ENCODE measurements around the gene ANKHD1. TPM values are rescaled to one million over a fixed set of nuclear protein-coding genes. Genes with fewer than 3 reads are reported as not detected.

The ANKHD1 gene
- total RNA-seq, 4 donors from 2014 or later: 106 to 200 (median 161) TPM

- H3K4me1 ChIP-seq: no peaks in the 10 kb centered on the region
- no peaks in the 10 kb centered on the region for H3K27me3 ChIP-seq
- H3K4me3 ChIP-seq: peak overlapping the region in 1 of 2 donors; percentile 11
- H3K9me3 ChIP-seq: no peaks in the 10 kb centered on the region
- TF ChIP-seq POLR2A (IDR thresholded peaks at IDR 0.05) (no peak), CTCF (IDR thresholded peaks at IDR 0.05) (peak; percentile 76 to 86 (median 78))
- no peak overlapping the region for H3K27ac ChIP-seq
- no peaks in the 10 kb centered on the region for H3K36me3 ChIP-seq
- intact Hi-C loops (cut with DNase I; ENCODE audit: low total_unique reads): no loop called here
- peak; percentile 58 to 72 for DNase-seq
These were observed 38.6 kb upstream of the ANKHD1 start for GRCh38 chr5:140362875-140363630.

GRCh38 chr5:140363631-140364471, 37.8 kb upstream of the ANKHD1 start:
- no peaks in the 10 kb centered on the region for H3K9me3 ChIP-seq
- H3K36me3 ChIP-seq: no peaks in the 10 kb centered on the region
- no peaks in the 10 kb centered on the region for H3K4me1 ChIP-seq
- DNase-seq: no peak
- intact Hi-C loops (cut with DNase I; ENCODE audit: low total_unique reads): no loop called here
- peak overlapping the region in 1 of 2 donors; percentile 11 for H3K4me3 ChIP-seq
- TF ChIP-seq POLR2A (IDR thresholded peaks at IDR 0.05) (no peak), CTCF (IDR thresholded peaks at IDR 0.05) (no peak)
- H3K27ac ChIP-seq: no peak overlapping the region
- no peaks in the 10 kb centered on the region for H3K27me3 ChIP-seq

- intact Hi-C loops (cut with DNase I; ENCODE audit: low total_unique reads): no loop called here
- Histone ChIP-seq H3K36me3 (no peaks in the 10 kb centered on the region), H3K4me3 (no peak overlapping the region)
These were observed 37.2 kb upstream of the ANKHD1 start for GRCh38 chr5:140364472-140364765.

GRCh38 chr5:140365282-140365681, 36.4 kb upstream of the ANKHD1 start:
- H3K27ac ChIP-seq: no peak overlapping the region
- no peaks in the 10 kb centered on the region for H3K9me3 ChIP-seq
- no peaks in the 10 kb centered on the region for H3K27me3 ChIP-seq
- H3K4me1 ChIP-seq: no peaks in the 10 kb centered on the region
- no peak for TF ChIP-seq CTCF (IDR thresholded peaks at IDR 0.05)
- TF ChIP-seq POLR2A (IDR thresholded peaks at IDR 0.05): no peak
- no peaks in the 10 kb centered on the region for H3K36me3 ChIP-seq
- no peak for DNase-seq
- intact Hi-C loops (cut with DNase I; ENCODE audit: low total_unique reads): no loop called here
- H3K4me3 ChIP-seq: no peak overlapping the region

More at GRCh38 chr5:140364472-140364765, 37.2 kb upstream of the ANKHD1 start:
- Histone ChIP-seq H3K4me1 (no peaks in the 10 kb centered on the region), H3K27me3 (no peaks in the 10 kb centered on the region), H3K27ac (no peak overlapping the region), H3K9me3 (no peaks in the 10 kb centered on the region)
- TF ChIP-seq CTCF (IDR thresholded peaks at IDR 0.05) (no peak), POLR2A (IDR thresholded peaks at IDR 0.05) (no peak)
- DNase-seq: no peak

- Histone ChIP-seq H3K27me3 (no peaks in the 10 kb centered on the region), H3K27ac (no peak overlapping the region), H3K9me3 (no peaks in the 10 kb centered on the region), H3K4me1 (no peaks in the 10 kb centered on the region), H3K4me3 (no peak overlapping the region), H3K36me3 (no peaks in the 10 kb centered on the region)
- no peak for DNase-seq
- no peak for TF ChIP-seq CTCF (IDR thresholded peaks at IDR 0.05)
- TF ChIP-seq POLR2A (IDR thresholded peaks at IDR 0.05): no peak
- intact Hi-C loops (cut with DNase I; ENCODE audit: low total_unique reads): no loop called here
These were observed 35.7 kb upstream of the ANKHD1 start for GRCh38 chr5:140365941-140366340.

Measured in uterus (tissue), 4 donors.